ENCODE data around the gene TPX2. TPM values are rescaled to one million over a fixed set of nuclear protein-coding genes. Genes with fewer than 3 reads are reported as not detected.
"Not testable (repeated sequence)": the region's sequence is repeated elsewhere in the genome, so short reads cannot be mapped to it uniquely, and the experiment has no call there.

Gene TPX2
- total RNA-seq, 1 donor from 2014 or later = 278 TPM

- H2AFZ ChIP-seq (replicated peaks) = no peak overlapping the region
- H3K9me3 Mint-ChIP-seq = peaks cover 2% of the 10 kb centered on the region
- H3K27me3 Mint-ChIP-seq (ENCODE audit: insufficient read depth, low read depth) = no peaks in the 10 kb centered on the region
- no peak for TF ChIP-seq EZH2phosphoT487 (IDR thresholded peaks at IDR 0.05)
- TF ChIP-seq EZH2 (IDR thresholded peaks at IDR 0.05) = no peak
- TF ChIP-seq, protein P1, sequence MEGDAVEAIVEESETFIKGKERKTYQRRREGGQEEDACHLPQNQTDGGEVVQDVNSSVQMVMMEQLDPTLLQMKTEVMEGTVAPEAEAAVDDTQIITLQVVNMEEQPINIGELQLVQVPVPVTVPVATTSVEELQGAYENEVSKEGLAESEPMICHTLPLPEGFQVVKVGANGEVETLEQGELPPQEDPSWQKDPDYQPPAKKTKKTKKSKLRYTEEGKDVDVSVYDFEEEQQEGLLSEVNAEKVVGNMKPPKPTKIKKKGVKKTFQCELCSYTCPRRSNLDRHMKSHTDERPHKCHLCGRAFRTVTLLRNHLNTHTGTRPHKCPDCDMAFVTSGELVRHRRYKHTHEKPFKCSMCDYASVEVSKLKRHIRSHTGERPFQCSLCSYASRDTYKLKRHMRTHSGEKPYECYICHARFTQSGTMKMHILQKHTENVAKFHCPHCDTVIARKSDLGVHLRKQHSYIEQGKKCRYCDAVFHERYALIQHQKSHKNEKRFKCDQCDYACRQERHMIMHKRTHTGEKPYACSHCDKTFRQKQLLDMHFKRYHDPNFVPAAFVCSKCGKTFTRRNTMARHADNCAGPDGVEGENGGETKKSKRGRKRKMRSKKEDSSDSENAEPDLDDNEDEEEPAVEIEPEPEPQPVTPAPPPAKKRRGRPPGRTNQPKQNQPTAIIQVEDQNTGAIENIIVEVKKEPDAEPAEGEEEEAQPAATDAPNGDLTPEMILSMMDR (IDR thresholded peaks at IDR 0.05) = no peak
- H3K27ac Mint-ChIP-seq = no peak overlapping the region
- no peaks in the 10 kb centered on the region for H3K9me3 ChIP-seq (ENCODE audit: low read depth)
- peaks cover 11% of the 10 kb centered on the region for H3K4me1 ChIP-seq
- peak overlapping the region; percentile 79 for H3K4me2 ChIP-seq
- peaks cover 10% of the 10 kb centered on the region for H3K36me3 ChIP-seq
- H4K20me1 ChIP-seq (ENCODE audit: low read depth) = peaks cover 41% of the 10 kb centered on the region
- H3K4me1 Mint-ChIP-seq = peaks cover 7% of the 10 kb centered on the region
- H3K36me3 Mint-ChIP-seq = peaks cover 7% of the 10 kb centered on the region
- peaks cover 8% of the 10 kb centered on the region for H3F3A ChIP-seq (ENCODE audit: low read depth)
- no peak overlapping the region for H3K4me3 Mint-ChIP-seq
- H3K27ac ChIP-seq = no peak overlapping the region
- peak overlapping the region; percentile 65 for H3K9ac ChIP-seq
- H3K79me2 ChIP-seq (ENCODE audit: low read depth) = peaks cover 71% of the 10 kb centered on the region
- peak overlapping the region; percentile 92 for H3K4me3 ChIP-seq
- DNase-seq (ENCODE audit: low spot score) = no peak
- no peaks in the 10 kb centered on the region for H3K27me3 ChIP-seq
Observed at GRCh38 chr20:31740656-31741323, 1.7 kb downstream of the TPX2 start.

- H3K4me2 ChIP-seq = peak overlapping the region; percentile 23
- no peak overlapping the region for H3K27ac Mint-ChIP-seq
Observed at GRCh38 chr20:31746068-31746878, 7.2 kb downstream of the TPX2 start.

GRCh38 chr20:31747028-31747427 is 7.9 kb downstream of the TPX2 start:
- peaks cover 31% of the 10 kb centered on the region for H3K36me3 Mint-ChIP-seq
- H2AFZ ChIP-seq (replicated peaks); H3K27me3 ChIP-seq; H3K27me3 Mint-ChIP-seq (ENCODE audit: insufficient read depth, low read depth); H3K9ac ChIP-seq; H3K4me1 Mint-ChIP-seq; H3K4me3 Mint-ChIP-seq; H3K9me3 ChIP-seq (ENCODE audit: low read depth); H3K9me3 Mint-ChIP-seq; DNase-seq (ENCODE audit: low spot score); H3F3A ChIP-seq (ENCODE audit: low read depth); H3K27ac ChIP-seq; H3K27ac Mint-ChIP-seq; H3K4me1 ChIP-seq; H3K4me3 ChIP-seq: not testable (repeated sequence)
- Histone ChIP-seq H3K4me2 (peak overlapping the region; percentile 19), H3K36me3 (peaks cover 18% of the 10 kb centered on the region), H4K20me1 (ENCODE audit: low read depth) (peaks cover 67% of the 10 kb centered on the region), H3K79me2 (ENCODE audit: low read depth) (peaks cover 100% of the 10 kb centered on the region)

More at GRCh38 chr20:31746068-31746878, 7.2 kb downstream of the TPX2 start:
- DNase-seq (ENCODE audit: low spot score) = no peak
- Histone ChIP-seq H3K4me3 (no peak overlapping the region), H3K9me3 (ENCODE audit: low read depth) (no peaks in the 10 kb centered on the region), H3K27ac (no peak overlapping the region), H3F3A (ENCODE audit: low read depth) (peaks cover 6% of the 10 kb centered on the region), H4K20me1 (ENCODE audit: low read depth) (peaks cover 69% of the 10 kb centered on the region), H3K36me3 (peaks cover 18% of the 10 kb centered on the region), H2AFZ (replicated peaks) (no peak overlapping the region), H3K79me2 (ENCODE audit: low read depth) (peaks cover 100% of the 10 kb centered on the region), H3K27me3 (no peaks in the 10 kb centered on the region), H3K9ac (no peak overlapping the region), H3K4me1 (no peaks in the 10 kb centered on the region)
- TF ChIP-seq EZH2phosphoT487 (IDR thresholded peaks at IDR 0.05) (no peak), EZH2 (IDR thresholded peaks at IDR 0.05) (no peak)
- TF ChIP-seq, protein P1 (IDR thresholded peaks at IDR 0.05) = no peak
- Mint-ChIP-seq H3K4me1 (peaks cover 8% of the 10 kb centered on the region), H3K27me3 (ENCODE audit: insufficient read depth, low read depth) (no peaks in the 10 kb centered on the region), H3K4me3 (no peak overlapping the region), H3K9me3 (no peaks in the 10 kb centered on the region), H3K36me3 (peaks cover 31% of the 10 kb centered on the region)

DNA sequence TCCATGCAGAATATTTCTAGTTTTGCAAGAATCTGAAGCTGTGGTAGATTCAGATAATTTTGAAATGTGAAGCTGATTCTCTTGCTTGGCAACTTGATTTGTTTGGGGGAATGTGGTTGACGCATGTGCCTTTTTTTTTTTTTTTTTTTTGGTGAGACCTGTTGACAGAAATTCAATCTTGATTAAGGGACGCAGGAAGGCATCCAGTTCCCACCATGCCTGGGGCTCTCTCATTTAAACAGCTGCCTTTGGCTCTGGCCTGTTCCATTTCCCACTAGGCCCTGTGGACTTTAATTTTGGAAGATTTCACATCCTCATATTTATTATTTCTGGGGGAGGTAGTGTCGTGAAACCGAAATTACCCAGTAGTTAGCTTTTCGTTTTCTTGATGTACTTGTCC is 8.6 kb downstream of the TPX2 start:
- no peak overlapping the region for H3K27ac ChIP-seq
- H3K9me3 ChIP-seq (ENCODE audit: low read depth) = no peaks in the 10 kb centered on the region
- no peak overlapping the region for H2AFZ ChIP-seq (replicated peaks)
- Mint-ChIP-seq H3K36me3 (peaks cover 31% of the 10 kb centered on the region), H3K4me3 (no peak overlapping the region), H3K9me3 (no peaks in the 10 kb centered on the region), H3K27me3 (ENCODE audit: insufficient read depth, low read depth) (no peaks in the 10 kb centered on the region), H3K4me1 (peaks cover 4% of the 10 kb centered on the region), H3K27ac (no peak overlapping the region)
- peaks cover 6% of the 10 kb centered on the region for H3F3A ChIP-seq (ENCODE audit: low read depth)
- peaks cover 100% of the 10 kb centered on the region for H3K79me2 ChIP-seq (ENCODE audit: low read depth)
- DNase-seq (ENCODE audit: low spot score) = no peak
- H3K9ac ChIP-seq = no peak overlapping the region
- no peak for TF ChIP-seq EZH2phosphoT487 (IDR thresholded peaks at IDR 0.05)
- H3K27me3 ChIP-seq = no peaks in the 10 kb centered on the region
- H4K20me1 ChIP-seq (ENCODE audit: low read depth) = peaks cover 68% of the 10 kb centered on the region
- no peaks in the 10 kb centered on the region for H3K4me1 ChIP-seq
- no peak overlapping the region for H3K4me2 ChIP-seq
- H3K4me3 ChIP-seq = no peak overlapping the region
- peaks cover 18% of the 10 kb centered on the region for H3K36me3 ChIP-seq
